GM19025 (cell line): Measurements from ENCODE around the gene ACSS1.

ENCODE experiments used
- ATAC-seq: cut with Tn5 transposase; IDR thresholded peaks from one replicate; pipeline ENCODE4 v1.9.1; 2021; ENCODE audit warnings: mild to moderate bottlenecking, low read depth, moderate library complexity; ENCODE audit not compliant: unreplicated experiment

The ACSS1 gene

GRCh38 chr20:25079171-25079570 is 21.2 kb upstream of the ACSS1 start:
- no peak for ATAC-seq

GRCh38 chr20:25078662-25079061 is 20.7 kb upstream of the ACSS1 start:
- no peak for ATAC-seq

GRCh38 chr20:25077610-25078169 is 19.8 kb upstream of the ACSS1 start:
- no peak for ATAC-seq

- ATAC-seq: no peak
Observed at GRCh38 chr20:25076731-25077609, 19.0 kb upstream of the ACSS1 start.

GRCh38 chr20:25076201-25076600 is 18.3 kb upstream of the ACSS1 start:
- no peak for ATAC-seq

GRCh38 chr20:25073544-25073943 is 15.6 kb upstream of the ACSS1 start:
- ATAC-seq: no peak

GRCh38 chr20:25072226-25072811 is 14.4 kb upstream of the ACSS1 start:
- no peak for ATAC-seq

GRCh38 chr20:25071734-25072133 is 13.8 kb upstream of the ACSS1 start:
- ATAC-seq: no peak

- no peak for ATAC-seq
Observed at GRCh38 chr20:25070821-25071473, 13.0 kb upstream of the ACSS1 start.

GRCh38 chr20:25067102-25067987 is 9.4 kb upstream of the ACSS1 start:
- no peak for ATAC-seq

GRCh38 chr20:25066386-25066785 is 8.4 kb upstream of the ACSS1 start:
- no peak for ATAC-seq

GRCh38 chr20:25065625-25066338 is 7.8 kb upstream of the ACSS1 start:
- peak; percentile 73 for ATAC-seq

- ATAC-seq: no peak
Observed at GRCh38 chr20:25065072-25065624, 7.2 kb upstream of the ACSS1 start.

GRCh38 chr20:25064561-25065071 is 6.7 kb upstream of the ACSS1 start:
- no peak for ATAC-seq

GRCh38 chr20:25063981-25064380 is 6.0 kb upstream of the ACSS1 start:
- ATAC-seq: no peak

- ATAC-seq: no peak
Observed at GRCh38 chr20:25063546-25063945, 5.6 kb upstream of the ACSS1 start.

GRCh38 chr20:25062841-25063240 is 4.9 kb upstream of the ACSS1 start:
- no peak for ATAC-seq

GRCh38 chr20:25061821-25062530 is 4.0 kb upstream of the ACSS1 start:
- ATAC-seq: no peak
